Activated CD4-positive, alpha-beta memory T cell treated with anti-CD3 and anti-CD28 coated beads for 36 hours (primary cell): ENCODE data around the gene TRIM44. TPM values are rescaled to one million over a fixed set of nuclear protein-coding genes. Genes with fewer than 3 reads are reported as not detected.
"Not testable (repeated sequence)": the region's sequence is repeated elsewhere in the genome, so short reads cannot be mapped to it uniquely, and the experiment has no call there.

Source experiments
- CTCF ChIA-PET: fragments of 350-600 bp; sonication (Branson Sonifier 250); formaldehyde crosslinking; loops from one replicate; lab custom pipeline; 2021; ENCODE audit warnings: antibody characterized with exemption, inconsistent platforms; lab: Charles Lee
- POLR2A ChIA-PET: fragments of 350-600 bp; sonication (Branson Sonifier 250); formaldehyde crosslinking; loops from one replicate; lab custom pipeline; 2021; ENCODE audit warnings: antibody characterized with exemption; lab: Charles Lee
- DNase-seq: peaks from one replicate; pipeline ENCODE4 v3.0.0-alpha.2; 2020
- H3K27ac Mint-ChIP-seq: one replicate; pipeline ENCODE4 v1.8.0; 2021; ENCODE audit warnings: mixed read lengths
- H3K27me3 Mint-ChIP-seq: one replicate; pipeline ENCODE4 v1.8.0; 2021; ENCODE audit warnings: mixed read lengths
- H3K36me3 Mint-ChIP-seq: one replicate; pipeline ENCODE4 v1.8.0; 2021; ENCODE audit warnings: mixed read lengths
- H3K4me1 Mint-ChIP-seq: one replicate; pipeline ENCODE4 v1.8.0; 2021; ENCODE audit warnings: low read depth, mixed read lengths
- H3K4me3 Mint-ChIP-seq: one replicate; pipeline ENCODE4 v1.8.0; 2021; ENCODE audit warnings: mild to moderate bottlenecking, mixed read lengths
- H3K9me3 Mint-ChIP-seq: one replicate; pipeline ENCODE4 v1.8.0; 2021; ENCODE audit warnings: mixed read lengths
- intact Hi-C: fragments of 100-400 bp; cut with micrococcal nuclease; formaldehyde crosslinking; loops from one replicate; pipeline ENCODE4 v1.15.1; 2023
- total RNA-seq, 2 experiments: library from RNA; stranded (reverse); gene quantifications; one replicate each; pipeline ENCODE4 v1.2.3, GENCODE V29; 2021

TRIM44 gene
- total RNA-seq, 2 experiments from 2014 or later = 27.3 to 30.0 TPM

- no peak for DNase-seq
- H3K27me3 Mint-ChIP-seq = no peaks in the 10 kb centered on the region
- POLR2A ChIA-PET = no interaction called here
- intact Hi-C loops = loop anchor here (1.0 to 10.0 kb wide), 2 partner anchors 204 to 334 kb away; no protein-coding TSS in a partner anchor
- no peak overlapping the region for H3K4me3 Mint-ChIP-seq
- no peaks in the 10 kb centered on the region for H3K9me3 Mint-ChIP-seq
- peaks cover 15% of the 10 kb centered on the region for H3K4me1 Mint-ChIP-seq
- no peak overlapping the region for H3K27ac Mint-ChIP-seq
- CTCF ChIA-PET = interaction anchor here (0.6 to 4.8 kb wide), 7 partner anchors 8 to 438 kb away, joined by 3 to 49 read pairs (median 13); partner anchors contain the start of gene FJX1
- H3K36me3 Mint-ChIP-seq = peaks cover 3% of the 10 kb centered on the region
Observed at GRCh38 chr11:35820614-35821013, 158.0 kb downstream of the TRIM44 start.

- Mint-ChIP-seq H3K4me3 (no peak overlapping the region), H3K36me3 (peaks cover 1% of the 10 kb centered on the region), H3K4me1 (peaks cover 15% of the 10 kb centered on the region), H3K9me3 (no peaks in the 10 kb centered on the region), H3K27ac (no peak overlapping the region), H3K27me3 (no peaks in the 10 kb centered on the region)
- DNase-seq = no peak
- ChIA-PET CTCF (interaction anchor here (0.8 to 4.8 kb wide), 46 partner anchors 9 to 924 kb away, joined by 3 to 49 read pairs (median 5); partner anchors contain the start of gene TRIM44), POLR2A (interaction anchor here (0.7 kb wide), 2 partner anchors 212 to 443 kb away, joined by 3 read pairs; no protein-coding TSS in a partner anchor)
- intact Hi-C loops = loop anchor here (10.0 kb wide), 1 partner anchor 332 kb away; no protein-coding TSS in a partner anchor
Observed at GRCh38 chr11:35822815-35823495, 160.4 kb downstream of the TRIM44 start.

- peaks cover 15% of the 10 kb centered on the region for H3K4me1 Mint-ChIP-seq
- H3K4me3 Mint-ChIP-seq = no peak overlapping the region
- ChIA-PET POLR2A (no interaction called here), CTCF (interaction anchor here (0.9 to 4.8 kb wide), 5 partner anchors 11 to 669 kb away, joined by 3 to 44 read pairs (median 7); no protein-coding TSS in a partner anchor)
- no peak overlapping the region for H3K27ac Mint-ChIP-seq
- H3K9me3 Mint-ChIP-seq = no peaks in the 10 kb centered on the region
- no peaks in the 10 kb centered on the region for H3K27me3 Mint-ChIP-seq
- DNase-seq = no peak
- no peaks in the 10 kb centered on the region for H3K36me3 Mint-ChIP-seq
- intact Hi-C loops = loop anchor here (10.0 kb wide), 1 partner anchor 331 kb away; no protein-coding TSS in a partner anchor
Observed at GRCh38 chr11:35823742-35824298, 161.2 kb downstream of the TRIM44 start.

- Mint-ChIP-seq H3K27me3 (no peaks in the 10 kb centered on the region), H3K4me1 (peaks cover 15% of the 10 kb centered on the region), H3K36me3 (no peaks in the 10 kb centered on the region), H3K9me3 (no peaks in the 10 kb centered on the region), H3K4me3 (no peak overlapping the region), H3K27ac (no peak overlapping the region)
- DNase-seq = no peak
- CTCF ChIA-PET = interaction anchor here (1.3 to 4.8 kb wide), 3 partner anchors 9 to 441 kb away, joined by 4 to 44 read pairs (median 11); no protein-coding TSS in a partner anchor
- intact Hi-C loops = loop anchor here (10.0 kb wide), 1 partner anchor 329 kb away; no protein-coding TSS in a partner anchor
- POLR2A ChIA-PET = no interaction called here
Observed at GRCh38 chr11:35825386-35825785, 162.8 kb downstream of the TRIM44 start.

- ChIA-PET POLR2A (no interaction called here), CTCF (interaction anchor here (0.7 to 3.0 kb wide), 3 partner anchors 9 to 440 kb away, joined by 3 to 11 read pairs (median 4); no protein-coding TSS in a partner anchor)
Observed at GRCh38 chr11:35826006-35826405, 163.4 kb downstream of the TRIM44 start.

GRCh38 chr11:35826949-35827348 lies 164.4 kb downstream of the TRIM44 start:
- no peak for DNase-seq
- Mint-ChIP-seq H3K4me1 (peaks cover 6% of the 10 kb centered on the region), H3K4me3 (no peak overlapping the region), H3K36me3 (no peaks in the 10 kb centered on the region), H3K27me3 (no peaks in the 10 kb centered on the region), H3K27ac (no peak overlapping the region), H3K9me3 (no peaks in the 10 kb centered on the region)
- POLR2A ChIA-PET = no interaction called here
- intact Hi-C loops = loop anchor here (10.0 kb wide), 1 partner anchor 328 kb away; no protein-coding TSS in a partner anchor
- CTCF ChIA-PET = interaction anchor here (1.0 kb wide), 1 partner anchor 213 kb away, joined by 3 read pairs; no protein-coding TSS in a partner anchor

More at GRCh38 chr11:35826006-35826405, 163.4 kb downstream of the TRIM44 start:
- no peak for DNase-seq
- no peaks in the 10 kb centered on the region for H3K27me3 Mint-ChIP-seq
- H3K4me1 Mint-ChIP-seq = peaks cover 15% of the 10 kb centered on the region
- no peak overlapping the region for H3K27ac Mint-ChIP-seq
- intact Hi-C loops = loop anchor here (10.0 kb wide), 1 partner anchor 329 kb away; no protein-coding TSS in a partner anchor
- no peaks in the 10 kb centered on the region for H3K9me3 Mint-ChIP-seq
- no peaks in the 10 kb centered on the region for H3K36me3 Mint-ChIP-seq
- no peak overlapping the region for H3K4me3 Mint-ChIP-seq

- no peaks in the 10 kb centered on the region for H3K36me3 Mint-ChIP-seq
- H3K9me3 Mint-ChIP-seq = peaks cover 2% of the 10 kb centered on the region
- intact Hi-C loops = no loop called here
- H3K4me1 Mint-ChIP-seq = no peaks in the 10 kb centered on the region
- CTCF ChIA-PET = interaction anchor here (1.3 to 3.2 kb wide), 3 partner anchors 11 to 32 kb away, joined by 3 to 11 read pairs (median 8); no protein-coding TSS in a partner anchor
- no peak for DNase-seq
- no peak overlapping the region for H3K27ac Mint-ChIP-seq
- peaks cover 12% of the 10 kb centered on the region for H3K27me3 Mint-ChIP-seq
- POLR2A ChIA-PET = no interaction called here
- H3K4me3 Mint-ChIP-seq = no peak overlapping the region
Observed at GRCh38 chr11:35836205-35836604, 173.6 kb downstream of the TRIM44 start.

GRCh38 chr11:35838071-35838470 lies 175.5 kb downstream of the TRIM44 start:
- peaks cover 2% of the 10 kb centered on the region for H3K9me3 Mint-ChIP-seq
- no peaks in the 10 kb centered on the region for H3K36me3 Mint-ChIP-seq
- intact Hi-C loops = no loop called here
- POLR2A ChIA-PET = no interaction called here
- H3K4me1 Mint-ChIP-seq = no peaks in the 10 kb centered on the region
- no peak overlapping the region for H3K27ac Mint-ChIP-seq
- CTCF ChIA-PET = interaction anchor here (1.8 kb wide), 1 partner anchor 16 kb away, joined by 5 read pairs; no protein-coding TSS in a partner anchor
- no peak overlapping the region for H3K4me3 Mint-ChIP-seq
- H3K27me3 Mint-ChIP-seq = peaks cover 12% of the 10 kb centered on the region
- no peak for DNase-seq

- DNase-seq, H3K4me1 Mint-ChIP-seq, H3K27ac Mint-ChIP-seq, intact Hi-C loops, H3K4me3 Mint-ChIP-seq, H3K9me3 Mint-ChIP-seq, H3K36me3 Mint-ChIP-seq, POLR2A ChIA-PET: not testable (repeated sequence)
- H3K27me3 Mint-ChIP-seq = peaks cover 12% of the 10 kb centered on the region
- CTCF ChIA-PET = interaction anchor here (1.5 to 1.8 kb wide), 2 partner anchors 17 kb away, joined by 5 to 6 read pairs; no protein-coding TSS in a partner anchor
Observed at GRCh38 chr11:35838697-35839367, 176.3 kb downstream of the TRIM44 start.

- no peak for DNase-seq
- Mint-ChIP-seq H3K4me1 (no peaks in the 10 kb centered on the region), H3K4me3 (no peak overlapping the region), H3K9me3 (peaks cover 2% of the 10 kb centered on the region), H3K36me3 (no peaks in the 10 kb centered on the region), H3K27ac (no peak overlapping the region), H3K27me3 (peaks cover 12% of the 10 kb centered on the region)
- POLR2A ChIA-PET = no interaction called here
- CTCF ChIA-PET = interaction anchor here (1.5 kb wide), 1 partner anchor 18 kb away, joined by 6 read pairs; no protein-coding TSS in a partner anchor
- intact Hi-C loops = no loop called here
Observed at GRCh38 chr11:35839368-35840161, 177.0 kb downstream of the TRIM44 start.

- Mint-ChIP-seq H3K27ac (no peak overlapping the region), H3K36me3 (no peaks in the 10 kb centered on the region), H3K4me1 (no peaks in the 10 kb centered on the region), H3K9me3 (peaks cover 2% of the 10 kb centered on the region), H3K27me3 (peaks cover 9% of the 10 kb centered on the region), H3K4me3 (no peak overlapping the region)
- no peak for DNase-seq
- CTCF ChIA-PET = interaction anchor here (1.2 to 1.7 kb wide), 2 partner anchors 9 to 20 kb away, joined by 4 to 6 read pairs; no protein-coding TSS in a partner anchor
- POLR2A ChIA-PET = no interaction called here
- intact Hi-C loops = no loop called here
Observed at GRCh38 chr11:35841733-35842132, 179.2 kb downstream of the TRIM44 start.
